ENCODE results near the gene MAPK8.

- no peak for TF ChIP-seq CTCF (IDR thresholded peaks at IDR 0.05)
- TF ChIP-seq ZFX (IDR thresholded peaks at IDR 0.05; ENCODE audit: borderline replicate concordance) = no peak
These were observed 113.2 kb downstream of the MAPK8 start for GRCh38 chr10:48419714-48420113.

All from 22Rv1 (cell line).